Kidney capillary endothelial cell (primary cell): ENCODE measurements around the gene GABARAP.
A peak's percentile ranks its signal among the peaks of the same experiment; 100 is the strongest.

ENCODE experiments used
- DNase-seq: peaks from one replicate; pipeline ENCODE4 v3.0.0-alpha.2; 2018; ENCODE audit warnings: low spot score

GABARAP gene

DNA sequence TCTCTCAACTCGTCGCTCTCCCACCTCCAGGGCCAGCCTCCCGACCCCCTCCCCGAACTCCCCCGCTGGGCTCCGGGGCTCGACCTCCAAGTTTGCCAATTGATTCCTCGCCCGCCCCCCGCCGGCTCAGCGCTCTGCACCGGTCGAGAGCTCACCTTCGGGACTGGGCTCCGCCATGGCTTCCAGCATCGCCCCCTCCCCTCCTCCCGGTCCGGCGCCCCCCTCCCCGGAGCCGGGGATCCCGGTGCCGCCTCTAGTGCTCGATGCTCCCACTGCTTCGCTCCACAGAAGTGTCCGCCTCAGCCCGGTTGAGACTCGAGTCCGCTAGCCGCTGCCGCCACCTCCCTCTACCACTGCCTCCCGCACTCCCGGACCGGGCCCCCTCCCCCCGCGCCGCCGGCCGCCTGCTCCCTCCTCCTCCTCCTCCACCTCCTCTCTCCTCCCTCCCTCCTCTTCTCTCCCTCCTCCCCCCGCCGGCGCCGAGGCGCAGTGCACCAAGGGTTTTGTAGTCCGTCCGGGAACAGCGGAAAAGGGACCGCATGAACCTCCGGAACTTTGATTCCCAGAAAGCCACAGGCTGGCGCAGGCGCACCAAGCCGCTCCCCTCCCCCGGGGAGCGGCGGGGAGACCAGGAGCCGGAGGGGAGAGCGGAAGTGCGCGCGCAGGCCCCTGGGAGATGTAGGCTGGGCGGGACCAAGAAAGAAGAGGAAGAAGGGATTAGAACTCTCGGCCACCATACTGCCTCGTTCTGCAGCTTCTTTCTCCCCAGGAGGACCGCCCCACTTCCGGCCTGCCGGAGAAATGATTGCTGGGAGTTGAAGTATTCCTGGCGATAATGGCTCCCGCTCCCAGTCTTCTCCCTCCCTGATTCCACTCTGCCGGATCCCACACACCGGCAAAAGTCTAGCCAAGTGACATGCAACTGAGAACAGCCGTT is 2.9 kb downstream of the GABARAP start, which contains the start of gene PHF23:
Gene PHF23, minus strand, starts transcription at position 367 of the 937 bp plus-strand sequence. Its CDS starts 178 bp downstream, at position 189.
- peak; percentile 99 for DNase-seq

DNA sequence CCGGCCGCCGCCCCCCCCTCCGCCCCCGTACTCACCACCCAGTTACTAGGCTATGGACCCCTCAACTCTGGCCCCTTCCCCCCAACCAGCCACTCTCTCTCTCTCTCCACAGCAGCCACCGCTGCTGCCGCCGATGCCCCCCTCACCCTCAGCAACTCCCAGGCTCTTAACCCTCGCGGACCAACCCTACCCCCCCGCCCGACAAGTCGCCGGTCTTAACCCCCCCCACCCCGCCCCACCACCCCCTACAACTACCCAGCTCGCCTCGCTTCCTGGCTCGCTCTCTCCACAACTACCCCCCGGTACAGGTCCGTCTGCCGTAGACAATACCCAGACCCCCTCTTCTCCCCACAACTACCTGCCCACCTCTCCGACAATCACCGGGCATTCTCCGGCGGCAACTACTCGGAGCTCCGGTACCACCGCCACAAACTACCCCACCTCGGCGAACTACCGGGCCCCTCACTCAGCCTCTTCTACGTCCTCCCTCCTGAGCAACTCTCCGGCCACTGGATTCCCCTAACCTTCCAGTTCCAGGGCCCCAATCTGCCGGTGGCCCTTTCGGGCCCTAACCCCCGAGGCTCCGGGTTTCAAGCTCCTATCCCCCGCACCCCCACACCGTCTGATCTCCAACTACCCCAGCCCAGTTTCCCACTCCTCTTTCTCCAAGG is 3.7 kb downstream of the GABARAP start:
- DNase-seq: no peak

- DNase-seq: no peak
These were observed 4.4 kb downstream of the GABARAP start for GRCh38 chr17:7237761-7238419.

- no peak for DNase-seq
These were observed 4.9 kb downstream of the GABARAP start for GRCh38 chr17:7237266-7237760.

DNA sequence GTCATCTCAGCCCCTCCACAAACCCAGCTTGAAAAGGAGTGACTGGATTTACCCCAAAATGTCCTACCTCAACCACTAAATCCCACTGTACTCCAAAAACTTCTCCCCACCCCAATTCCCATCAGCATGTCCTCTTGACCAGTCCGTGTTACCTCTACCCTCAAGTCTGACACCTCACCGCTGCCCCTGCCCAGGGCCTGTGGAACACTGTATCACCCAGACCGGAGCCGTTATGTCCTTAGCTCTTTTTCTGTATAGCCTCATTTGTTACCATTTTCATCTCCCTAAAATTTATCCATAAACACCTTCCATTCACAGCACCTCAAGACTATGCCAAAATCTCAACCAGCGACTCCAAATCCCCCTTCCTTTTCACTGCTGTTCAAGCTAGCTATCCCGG is 5.4 kb downstream of the GABARAP start:
- no peak for DNase-seq

GRCh38 chr17:7235693-7236665 is 6.3 kb downstream of the GABARAP start:
- DNase-seq: no peak

DNA sequence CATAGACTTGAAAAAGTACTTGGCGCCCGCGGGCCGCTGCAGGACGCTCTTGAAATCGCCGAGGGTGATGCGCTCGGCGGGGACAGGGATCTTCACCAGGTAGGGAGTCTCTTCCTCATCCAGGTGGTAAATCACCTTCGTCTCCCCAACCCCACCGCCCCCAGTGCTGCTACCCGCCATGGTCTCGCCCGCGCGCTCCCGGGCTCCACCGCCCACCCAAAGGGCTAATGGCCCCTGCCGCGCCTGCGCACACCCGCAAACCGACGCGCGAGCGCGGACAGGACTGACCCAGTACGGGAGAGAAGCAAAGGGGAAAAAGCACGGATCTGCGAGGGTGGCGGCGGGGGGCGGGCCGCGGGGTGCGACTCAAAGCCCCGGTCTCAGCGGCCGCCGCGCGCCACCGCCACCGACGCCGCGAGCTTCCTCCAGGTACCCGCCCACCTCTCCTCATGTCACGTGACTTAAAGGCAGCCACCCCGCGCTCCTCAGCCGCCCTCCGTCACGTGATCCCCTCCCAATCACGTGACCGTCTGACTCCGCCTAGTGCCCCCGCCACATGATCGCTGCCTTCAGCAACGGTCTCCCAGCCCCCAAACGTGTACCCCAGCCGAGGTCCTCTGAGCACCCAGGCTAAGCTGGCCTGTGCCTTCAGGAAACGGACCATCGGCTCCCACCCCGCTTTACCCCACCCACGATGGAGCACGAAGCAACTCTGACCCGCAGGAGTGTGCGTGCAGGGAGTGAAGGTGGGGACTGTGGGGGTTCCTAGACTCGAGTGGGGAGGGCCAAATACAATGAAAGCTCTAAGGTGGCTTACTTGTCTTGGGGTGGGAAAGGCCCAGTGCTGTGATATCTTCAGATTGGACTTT is 7.9 kb downstream of the GABARAP start, which contains the start of gene DVL2:
Gene DVL2, minus strand, starts transcription at position 435 of the 869 bp plus-strand sequence. Its CDS starts 255 bp downstream, at position 180.
- DNase-seq: peak; percentile 91

DNA sequence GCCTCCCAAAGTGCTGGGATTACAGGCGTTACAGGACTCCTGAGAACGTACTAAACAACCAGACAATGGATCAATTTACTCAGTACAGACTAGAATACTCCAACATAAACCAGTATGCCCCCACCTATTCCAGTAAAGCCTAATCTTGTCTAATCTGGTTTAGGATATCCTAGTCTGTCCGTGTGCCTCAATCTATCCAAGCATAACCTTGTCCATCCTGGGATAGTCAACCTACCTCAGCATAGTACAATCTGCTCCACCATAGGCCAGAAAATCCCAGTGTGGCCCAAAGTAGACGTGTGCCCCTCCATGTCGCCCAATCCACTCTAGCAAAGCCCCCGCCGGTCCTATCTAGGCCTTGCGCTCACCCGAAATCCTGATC is 8.6 kb downstream of the GABARAP start:
- DNase-seq: no peak

- no peak for DNase-seq
These were observed 10.1 kb downstream of the GABARAP start for GRCh38 chr17:7232114-7232513.

GRCh38 chr17:7229504-7229903 is 12.7 kb downstream of the GABARAP start:
- DNase-seq: no peak

GRCh38 chr17:7228920-7229319 is 13.3 kb downstream of the GABARAP start:
- DNase-seq: no peak

GRCh38 chr17:7226721-7227710 is 15.2 kb downstream of the GABARAP start:
- no peak for DNase-seq

DNA sequence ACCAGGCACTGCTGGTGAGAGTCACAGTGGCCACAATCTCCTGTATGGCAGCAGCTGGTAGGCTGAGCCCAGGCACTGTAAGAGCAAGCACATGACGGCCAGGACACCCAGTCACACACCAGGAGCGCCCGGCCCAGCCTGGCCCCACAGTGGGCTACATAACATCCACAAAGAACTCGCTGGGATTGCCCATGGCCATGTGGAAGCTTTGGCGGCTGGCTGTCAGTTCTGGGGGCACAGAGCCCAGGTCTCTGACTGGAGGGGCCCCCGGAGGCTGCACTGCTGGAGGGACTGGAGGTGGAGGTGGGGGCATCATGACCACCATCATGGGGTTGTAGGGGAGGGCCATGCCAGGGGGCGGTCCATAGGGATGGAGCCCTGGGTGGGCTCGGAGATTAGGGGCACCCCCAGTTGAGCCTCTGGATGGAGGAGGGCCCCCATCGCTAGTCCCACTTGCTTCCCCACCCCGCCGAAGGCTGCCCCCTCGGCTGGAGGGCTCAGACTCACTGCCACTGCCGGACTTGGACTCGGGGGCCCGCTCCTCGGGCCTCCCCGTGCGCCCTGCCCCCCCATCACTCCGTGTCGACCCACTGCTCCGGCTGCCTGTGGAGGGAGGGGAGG is 16.4 kb downstream of the GABARAP start:
- DNase-seq: no peak

- DNase-seq: no peak
These were observed 17.6 kb downstream of the GABARAP start for GRCh38 chr17:7224661-7225111.

DNA sequence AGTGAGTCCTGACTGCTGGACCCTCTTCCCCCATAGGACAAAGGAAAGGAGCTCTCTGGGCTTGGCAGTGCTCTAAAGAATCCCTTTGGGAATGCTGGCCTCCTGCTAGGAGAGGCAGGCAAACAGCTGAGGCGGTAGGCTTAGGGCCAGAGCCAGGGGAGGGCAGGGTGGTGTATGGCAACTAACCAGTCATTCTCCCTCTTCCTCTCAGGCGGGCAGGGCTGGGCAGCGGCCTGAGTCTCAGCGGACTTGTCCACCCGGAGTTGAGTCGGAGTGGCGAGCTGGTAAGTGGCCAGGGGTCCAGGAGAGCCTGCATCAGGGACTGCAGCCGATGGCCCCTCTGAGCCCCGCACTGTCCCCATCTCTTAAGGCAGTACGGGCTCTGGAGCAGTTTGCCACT is 18.1 kb downstream of the GABARAP start:
- no peak for DNase-seq

DNA sequence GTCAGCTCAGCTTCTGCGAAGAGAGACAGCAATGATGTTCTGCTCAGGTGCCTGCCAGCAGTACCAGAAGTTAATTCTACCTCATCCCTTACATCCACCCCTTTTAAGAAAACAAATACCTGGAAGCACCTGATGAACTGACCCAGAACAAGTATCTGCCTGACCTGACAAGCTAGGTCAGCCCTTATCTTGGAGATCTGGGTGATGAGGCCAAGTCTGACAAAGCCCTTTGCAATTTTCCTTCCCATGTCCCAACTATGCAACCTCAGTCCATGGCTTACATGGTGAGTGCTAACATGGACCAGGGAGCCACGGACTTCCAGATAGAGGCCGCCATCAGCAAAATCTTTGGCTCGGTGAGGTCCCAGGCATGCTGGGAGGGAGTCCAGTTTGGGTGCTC is 18.9 kb downstream of the GABARAP start:
- DNase-seq: no peak

DNA sequence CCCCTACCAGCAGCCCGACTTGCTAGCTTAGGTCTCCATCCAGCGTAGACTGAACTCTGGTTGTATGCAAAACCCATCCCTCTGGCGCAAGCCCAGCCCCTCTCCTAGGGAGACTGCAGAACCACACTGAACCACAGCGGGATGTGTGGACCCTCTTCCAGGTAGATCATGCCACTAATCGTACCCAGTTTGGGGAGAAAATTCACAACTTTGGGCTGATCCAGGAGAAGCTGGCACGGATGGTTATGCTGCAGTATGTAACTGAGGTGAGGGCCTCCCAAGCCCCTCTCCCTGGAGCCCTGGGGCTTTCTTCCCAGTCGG is 19.3 kb downstream of the GABARAP start:
- DNase-seq: no peak
